HEK293 (cell line): Measurements from ENCODE around the gene SFT2D3.

Experiments
- CTCF ChIP-seq: fragments of 450-650 bp; formaldehyde crosslinking; IDR thresholded peaks from 2 replicates; pipeline ENCODE4 v1.5.1; 2016; ENCODE audit warnings: missing biosample characterization, missing genetic modification characterization
- YY1 ChIP-seq: fragments of 450-650 bp; formaldehyde crosslinking; IDR thresholded peaks from 2 replicates; pipeline ENCODE4 v1.5.1; 2018; ENCODE audit warnings: missing biosample characterization, missing genetic modification characterization
- ZBTB8A ChIP-seq: fragments of 450-650 bp; formaldehyde crosslinking; IDR thresholded peaks from 2 replicates; pipeline ENCODE4 v1.5.1; 2016; ENCODE audit warnings: missing biosample characterization, missing genetic modification characterization
- ZNF416 ChIP-seq: fragments of 450-650 bp; formaldehyde crosslinking; IDR thresholded peaks from 2 replicates; pipeline ENCODE4 v1.5.1; 2016; ENCODE audit warnings: missing biosample characterization, missing genetic modification characterization
- ZNF510 ChIP-seq: fragments of 450-650 bp; formaldehyde crosslinking; IDR thresholded peaks from 2 replicates; pipeline ENCODE4 v1.5.1; 2018; ENCODE audit warnings: mild to moderate bottlenecking, missing genetic modification characterization, missing biosample characterization; ENCODE audit not compliant: insufficient replicate concordance

- TF ChIP-seq ZNF510 (tag by site-specific recombination), result no peak
- TF ChIP-seq YY1 (tag by site-specific recombination), result no peak
- no peak for TF ChIP-seq CTCF
- TF ChIP-seq ZBTB8A (tag by site-specific recombination), result no peak
- TF ChIP-seq ZNF416 (tag by site-specific recombination), result no peak
These were observed 2.5 kb upstream of the SFT2D3 start for GRCh38 chr2:127698553-127699355.
